Neural progenitor cell (in vitro differentiated cells): ENCODE measurements around the gene CYP8B1. TPM values are rescaled to one million over a fixed set of nuclear protein-coding genes. Genes with fewer than 3 reads are reported as not detected.

ENCODE experiments used
- DNase-seq: peaks from one replicate; pipeline ENCODE4 v3.0.0-alpha.2; 2016; ENCODE audit warnings: low spot score
- H2AFZ ChIP-seq: fragments of 200-600 bp; sonication (generic); replicated peaks from 2 replicates; pipeline ENCODE4 v1.6.1; 2016; ENCODE audit warnings: antibody characterized with exemption
- H3F3A ChIP-seq: fragments of 200-600 bp; sonication (generic); 2 replicates; pipeline ENCODE4 v1.6.1; 2016; ENCODE audit warnings: antibody characterized with exemption, low read depth
- H3K27ac ChIP-seq: fragments of 200-600 bp; sonication (generic); 2 replicates; pipeline ENCODE4 v1.5.1; 2016; ENCODE audit warnings: mild to moderate bottlenecking
- H3K27me3 ChIP-seq: fragments of 200-600 bp; sonication (generic); 2 replicates; pipeline ENCODE4 v1.6.1; 2016; ENCODE audit warnings: mild to moderate bottlenecking, moderate library complexity
- H3K36me3 ChIP-seq: fragments of 200-600 bp; sonication (generic); 2 replicates; pipeline ENCODE4 v1.5.1; 2016
- H3K4me1 ChIP-seq: fragments of 200-600 bp; sonication (generic); 2 replicates; pipeline ENCODE4 v1.6.1; 2016; ENCODE audit warnings: mixed run types
- H3K4me2 ChIP-seq: fragments of 200-600 bp; sonication (generic); 2 replicates; pipeline ENCODE4 v1.6.1; 2016
- H3K4me3 ChIP-seq: fragments of 200-600 bp; sonication (generic); 2 replicates; pipeline ENCODE4 v1.5.1; 2016
- H3K79me2 ChIP-seq: fragments of 200-600 bp; sonication (generic); 2 replicates; pipeline ENCODE4 v1.6.1; 2016; ENCODE audit warnings: low read depth
- H3K9ac ChIP-seq: fragments of 200-600 bp; sonication (generic); 2 replicates; pipeline ENCODE4 v1.6.1; 2016
- H3K9me3 ChIP-seq: fragments of 200-600 bp; sonication (generic); 2 replicates; pipeline ENCODE4 v1.5.1; 2016; ENCODE audit warnings: low read depth
- H4K20me1 ChIP-seq: fragments of 200-600 bp; sonication (generic); 2 replicates; pipeline ENCODE4 v1.6.1; 2016; ENCODE audit warnings: low read depth
- H3K27ac Mint-ChIP-seq: 3 replicates; pipeline ENCODE4 v1.8.0; 2021; ENCODE audit warnings: mixed read lengths
- H3K27me3 Mint-ChIP-seq: 2 replicates; pipeline ENCODE4 v1.8.0; 2022; ENCODE audit warnings: low read depth, mild to moderate bottlenecking, inconsistent platforms, moderate library complexity, mixed read lengths; ENCODE audit not compliant: insufficient read depth
- H3K36me3 Mint-ChIP-seq: 3 replicates; pipeline ENCODE4 v1.8.0; 2021; ENCODE audit warnings: mixed read lengths
- H3K4me1 Mint-ChIP-seq: 3 replicates; pipeline ENCODE4 v1.8.0; 2021; ENCODE audit warnings: mixed read lengths
- H3K4me3 Mint-ChIP-seq: 3 replicates; pipeline ENCODE4 v1.8.0; 2021; ENCODE audit warnings: mild to moderate bottlenecking, moderate library complexity, mixed read lengths
- H3K9me3 Mint-ChIP-seq: 3 replicates; pipeline ENCODE4 v1.8.0; 2020; ENCODE audit warnings: mixed read lengths
- EZH2 ChIP-seq: fragments of 200-600 bp; sonication (generic); IDR thresholded peaks from 2 replicates; pipeline ENCODE4 v1.6.1; 2017; ENCODE audit warnings: antibody characterized with exemption, mild to moderate bottlenecking, moderate library complexity
- EZH2phosphoT487 ChIP-seq: fragments of 200-600 bp; sonication (generic); IDR thresholded peaks from 2 replicates; pipeline ENCODE4 v1.6.1; 2017; ENCODE audit warnings: antibody characterized with exemption
- total RNA-seq: library from RNA; depleted of rRNA; stranded (reverse); fragments of >200 nt; gene quantifications from 2 replicates; pipeline ENCODE4 v1.2.3, GENCODE V29; 2015; ENCODE audit warnings: low replicate concordance
- TF ChIP-seq, protein P1 (sequence below): fragments of 200-600 bp; sonication (generic); IDR thresholded peaks from 2 replicates; pipeline ENCODE4 v1.5.1; 2017; ENCODE audit warnings: antibody characterized with exemption, mild to moderate bottlenecking

Gene CYP8B1
- total RNA-seq, 1 donor from 2014 or later, result not detected

DNA sequence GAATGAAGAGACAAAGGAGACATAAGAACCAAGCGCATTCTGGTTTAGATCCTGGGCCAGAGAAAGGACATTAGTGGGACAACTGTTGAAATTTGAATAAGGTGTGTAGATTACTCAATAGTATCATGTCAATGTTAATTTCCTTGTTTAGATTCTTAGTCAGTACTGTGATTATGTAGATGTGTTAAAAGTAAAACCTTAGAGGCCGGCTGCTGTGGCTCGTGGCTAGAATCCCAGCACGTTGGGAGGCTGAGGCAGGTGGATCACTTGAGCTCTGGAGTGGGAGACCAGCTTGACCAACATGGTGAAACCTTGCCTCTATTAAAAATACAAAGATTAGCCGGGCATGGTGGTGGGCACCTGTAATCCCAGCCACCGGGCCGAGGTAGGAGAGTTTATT is 26.7 kb downstream of the CYP8B1 start:
- no peaks in the 10 kb centered on the region for H3K36me3 ChIP-seq
- H2AFZ ChIP-seq, result no peak overlapping the region
- H3K9ac ChIP-seq, result no peak overlapping the region
- H3K9me3 ChIP-seq, result no peaks in the 10 kb centered on the region
- H4K20me1 ChIP-seq, result no peaks in the 10 kb centered on the region
- peaks cover 10% of the 10 kb centered on the region for H3K4me1 ChIP-seq
- H3K79me2 ChIP-seq, result no peaks in the 10 kb centered on the region
- Mint-ChIP-seq H3K4me3 (no peak overlapping the region), H3K4me1 (peaks cover 10% of the 10 kb centered on the region), H3K27me3 (peaks cover 3% of the 10 kb centered on the region), H3K27ac (no peak overlapping the region), H3K9me3 (no peaks in the 10 kb centered on the region), H3K36me3 (no peaks in the 10 kb centered on the region)
- no peak overlapping the region for H3K27ac ChIP-seq
- TF ChIP-seq EZH2phosphoT487 (no peak), EZH2 (no peak)
- TF ChIP-seq, protein P1, sequence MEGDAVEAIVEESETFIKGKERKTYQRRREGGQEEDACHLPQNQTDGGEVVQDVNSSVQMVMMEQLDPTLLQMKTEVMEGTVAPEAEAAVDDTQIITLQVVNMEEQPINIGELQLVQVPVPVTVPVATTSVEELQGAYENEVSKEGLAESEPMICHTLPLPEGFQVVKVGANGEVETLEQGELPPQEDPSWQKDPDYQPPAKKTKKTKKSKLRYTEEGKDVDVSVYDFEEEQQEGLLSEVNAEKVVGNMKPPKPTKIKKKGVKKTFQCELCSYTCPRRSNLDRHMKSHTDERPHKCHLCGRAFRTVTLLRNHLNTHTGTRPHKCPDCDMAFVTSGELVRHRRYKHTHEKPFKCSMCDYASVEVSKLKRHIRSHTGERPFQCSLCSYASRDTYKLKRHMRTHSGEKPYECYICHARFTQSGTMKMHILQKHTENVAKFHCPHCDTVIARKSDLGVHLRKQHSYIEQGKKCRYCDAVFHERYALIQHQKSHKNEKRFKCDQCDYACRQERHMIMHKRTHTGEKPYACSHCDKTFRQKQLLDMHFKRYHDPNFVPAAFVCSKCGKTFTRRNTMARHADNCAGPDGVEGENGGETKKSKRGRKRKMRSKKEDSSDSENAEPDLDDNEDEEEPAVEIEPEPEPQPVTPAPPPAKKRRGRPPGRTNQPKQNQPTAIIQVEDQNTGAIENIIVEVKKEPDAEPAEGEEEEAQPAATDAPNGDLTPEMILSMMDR, result no peak
- no peak overlapping the region for H3K4me3 ChIP-seq
- no peak for DNase-seq
- H3F3A ChIP-seq, result no peaks in the 10 kb centered on the region
- no peak overlapping the region for H3K4me2 ChIP-seq
- H3K27me3 ChIP-seq, result no peaks in the 10 kb centered on the region

DNA sequence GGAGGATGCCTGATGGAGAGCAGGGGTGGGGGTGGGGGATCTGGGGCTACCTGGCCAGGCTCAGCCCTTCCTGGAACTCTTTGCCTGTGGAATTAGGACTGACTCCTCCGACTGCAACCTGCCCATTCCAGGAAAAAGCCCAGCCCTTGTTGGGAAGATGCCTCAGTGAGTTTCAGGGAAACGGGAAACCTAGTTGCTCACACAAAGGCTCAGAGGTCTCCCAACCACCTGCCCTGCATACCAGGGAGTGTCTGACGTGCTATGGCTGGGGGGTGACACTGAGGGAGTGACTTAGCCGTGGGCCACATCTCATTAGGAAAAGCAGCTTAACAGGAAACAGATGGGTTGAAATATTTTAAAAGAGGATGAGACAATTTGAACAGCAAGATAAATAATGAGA is 27.9 kb downstream of the CYP8B1 start:
- Mint-ChIP-seq H3K27ac (no peak overlapping the region), H3K4me3 (no peak overlapping the region), H3K4me1 (peaks cover 9% of the 10 kb centered on the region), H3K27me3 (peaks cover 2% of the 10 kb centered on the region), H3K9me3 (no peaks in the 10 kb centered on the region), H3K36me3 (no peaks in the 10 kb centered on the region)
- Histone ChIP-seq H2AFZ (no peak overlapping the region), H3K79me2 (no peaks in the 10 kb centered on the region), H3K4me1 (peaks cover 12% of the 10 kb centered on the region), H3F3A (no peaks in the 10 kb centered on the region), H3K4me2 (no peak overlapping the region), H3K4me3 (no peak overlapping the region), H4K20me1 (no peaks in the 10 kb centered on the region), H3K27ac (no peak overlapping the region), H3K36me3 (no peaks in the 10 kb centered on the region), H3K9ac (no peak overlapping the region), H3K9me3 (no peaks in the 10 kb centered on the region), H3K27me3 (no peaks in the 10 kb centered on the region)
- TF ChIP-seq, protein P1, result no peak
- TF ChIP-seq EZH2phosphoT487, result no peak
- TF ChIP-seq EZH2, result no peak
- peak; percentile 25 for DNase-seq

DNA sequence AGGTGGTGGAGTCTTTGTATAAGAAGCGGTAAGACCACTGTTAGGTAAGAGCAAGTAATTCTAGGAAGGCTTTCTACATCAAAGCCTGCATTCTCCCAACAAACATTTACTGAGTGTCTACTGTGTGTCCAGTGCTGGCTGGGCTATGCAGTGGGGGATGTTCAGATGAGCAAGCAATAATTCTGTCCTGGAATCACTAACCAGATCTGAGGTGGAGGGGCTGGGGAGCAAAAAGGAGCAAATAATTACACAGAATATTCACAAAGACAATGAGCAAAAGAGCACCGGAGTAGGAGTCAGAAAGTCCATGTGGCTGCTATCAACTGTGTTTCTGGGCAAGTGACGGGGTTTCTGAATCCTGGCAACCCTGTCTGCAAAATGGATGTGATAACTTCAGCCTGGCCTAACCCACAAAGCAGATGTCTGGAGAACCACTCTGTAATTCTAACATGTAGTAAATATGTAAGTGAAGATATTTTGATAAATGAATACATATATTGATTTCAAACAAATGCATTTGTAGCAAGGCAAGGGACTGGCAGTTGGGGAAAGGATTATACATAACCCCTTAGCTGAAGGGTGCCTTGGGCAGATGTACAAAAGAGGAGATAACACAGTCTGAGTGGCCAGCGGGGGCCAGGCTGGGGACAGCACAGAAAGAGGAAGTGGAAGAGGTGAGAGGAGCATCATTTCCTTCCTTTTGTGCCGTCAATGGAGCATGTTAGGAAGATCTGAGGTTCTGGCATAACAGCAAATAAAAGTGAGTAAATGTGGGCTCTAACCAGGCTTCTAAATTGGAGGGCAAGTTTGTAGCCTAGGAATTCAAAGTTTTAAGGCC is 28.8 kb downstream of the CYP8B1 start:
- H3K4me3 Mint-ChIP-seq, result no peak overlapping the region
- Histone ChIP-seq H3K27me3 (no peaks in the 10 kb centered on the region), H3K79me2 (no peaks in the 10 kb centered on the region), H3K9me3 (no peaks in the 10 kb centered on the region), H3K4me1 (peaks cover 12% of the 10 kb centered on the region), H3K27ac (no peak overlapping the region), H3K9ac (no peak overlapping the region), H3K36me3 (no peaks in the 10 kb centered on the region), H2AFZ (peak overlapping the region; percentile 2), H3K4me2 (no peak overlapping the region), H3F3A (no peaks in the 10 kb centered on the region), H4K20me1 (no peaks in the 10 kb centered on the region), H3K4me3 (no peak overlapping the region)
- H3K4me1 Mint-ChIP-seq, result peaks cover 6% of the 10 kb centered on the region
- H3K36me3 Mint-ChIP-seq, result no peaks in the 10 kb centered on the region
- H3K27me3 Mint-ChIP-seq, result peaks cover 2% of the 10 kb centered on the region
- no peak for DNase-seq
- TF ChIP-seq EZH2phosphoT487 (no peak), EZH2 (no peak)
- TF ChIP-seq, protein P1, result no peak
- no peak overlapping the region for H3K27ac Mint-ChIP-seq
- H3K9me3 Mint-ChIP-seq, result no peaks in the 10 kb centered on the region
